SKM-1 (cell line): ENCODE results near the gene PTCRA.
"Not testable (repeated sequence)": the region's sequence is repeated elsewhere in the genome, so short reads cannot be mapped to it uniquely, and the experiment has no call there.

ENCODE experiments used
- DNase-seq: peaks from one replicate; lab custom pipeline; 2025; ENCODE audit not compliant: unreplicated experiment; lab: John Stamatoyannopoulos, UW

The PTCRA gene

DNA sequence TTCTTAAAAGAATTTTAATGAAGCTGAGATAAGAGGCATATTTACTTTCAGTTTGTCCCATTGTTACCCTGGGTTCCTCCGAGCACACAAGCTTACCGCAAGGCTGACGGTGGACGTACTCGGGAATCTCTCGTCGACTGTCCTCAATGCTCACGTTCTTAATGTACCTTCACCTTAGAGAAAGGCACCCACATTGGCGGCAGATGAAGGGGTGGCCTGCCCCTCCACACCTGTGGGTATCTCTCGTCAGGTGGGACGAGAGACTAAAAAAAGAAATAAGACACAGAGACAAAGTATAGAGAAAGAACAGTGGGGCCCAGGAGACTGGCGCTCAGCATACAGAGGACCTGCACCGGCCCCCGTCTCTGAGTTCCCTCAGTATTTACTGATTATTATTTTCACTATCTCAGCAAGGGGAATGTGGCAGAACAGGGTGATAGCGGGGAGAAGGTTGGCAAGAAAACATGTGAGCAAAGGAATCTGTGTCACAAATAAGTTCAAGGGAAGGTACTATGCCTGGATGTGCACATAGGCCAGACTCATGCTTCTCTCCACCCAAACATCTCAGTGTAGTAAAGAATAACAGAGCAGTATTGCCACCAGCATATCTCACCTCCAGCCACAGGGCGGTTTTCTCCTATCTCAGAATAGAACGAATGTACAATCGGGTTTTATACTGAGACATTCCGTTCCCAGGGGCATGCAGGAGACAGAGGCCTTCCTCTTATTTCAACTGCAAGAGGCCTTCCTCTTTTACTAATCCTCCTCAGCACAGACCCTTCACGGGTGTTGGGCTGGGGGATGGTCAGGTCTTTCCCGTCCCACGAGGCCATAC, 13.2 kb upstream of the PTCRA start:
- not testable (repeated sequence) for DNase-seq

GRCh38 chr6:42904467-42904866, 11.4 kb upstream of the PTCRA start:
- DNase-seq = no peak

- DNase-seq = no peak
Measured at GRCh38 chr6:42907336-42907735, 8.5 kb upstream of the PTCRA start.

DNA sequence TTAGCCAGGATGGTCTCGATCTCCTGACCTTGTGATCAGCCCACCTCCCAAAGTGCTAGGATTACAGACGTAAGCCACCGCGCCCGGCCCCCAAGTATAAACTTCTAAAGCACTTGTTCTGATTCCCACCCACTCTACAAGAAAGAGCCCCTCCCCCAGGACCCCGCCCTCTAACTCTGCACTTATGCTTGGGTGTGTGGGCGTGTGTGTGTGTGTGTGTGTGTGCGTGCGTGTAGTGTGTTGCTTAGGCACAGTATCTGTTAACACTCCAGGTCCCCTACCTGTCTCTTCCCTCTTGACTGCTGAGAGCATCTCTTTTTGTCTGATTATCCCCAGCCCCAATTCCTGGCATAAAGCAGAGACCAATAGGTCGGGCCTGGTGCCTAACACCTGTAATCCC, 6.0 kb upstream of the PTCRA start:
- no peak for DNase-seq

- DNase-seq = no peak
Measured at GRCh38 chr6:42911171-42912021, 4.5 kb upstream of the PTCRA start.

GRCh38 chr6:42914546-42914945, 1.3 kb upstream of the PTCRA start:
- no peak for DNase-seq

- DNase-seq = no peak
Measured at GRCh38 chr6:42916288-42916687, 435 bp downstream of the PTCRA start.

GRCh38 chr6:42921801-42922200, 5.9 kb downstream of the PTCRA start:
- DNase-seq = no peak

DNA sequence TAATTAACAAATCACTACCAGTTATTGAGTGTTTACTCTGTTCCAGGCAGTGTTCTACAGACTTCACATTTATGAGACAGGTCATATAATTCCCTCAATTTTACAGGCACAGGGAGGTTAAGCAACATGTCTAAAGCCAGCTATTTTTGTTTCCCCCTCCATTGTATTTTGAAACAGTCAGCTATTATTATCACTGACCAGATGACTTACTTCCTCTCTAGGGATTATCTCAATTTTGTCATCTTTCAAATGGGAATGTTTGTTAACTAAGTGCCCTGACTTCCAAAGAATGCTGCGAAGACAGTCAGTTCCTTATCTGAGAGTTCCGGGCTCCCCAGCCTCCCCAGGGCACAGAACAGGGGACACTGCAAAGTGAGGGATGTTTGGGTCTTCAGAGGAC, 7.8 kb downstream of the PTCRA start:
- DNase-seq = peak; percentile 84

GRCh38 chr6:42925248-42925857, 9.5 kb downstream of the PTCRA start:
- no peak for DNase-seq

DNA sequence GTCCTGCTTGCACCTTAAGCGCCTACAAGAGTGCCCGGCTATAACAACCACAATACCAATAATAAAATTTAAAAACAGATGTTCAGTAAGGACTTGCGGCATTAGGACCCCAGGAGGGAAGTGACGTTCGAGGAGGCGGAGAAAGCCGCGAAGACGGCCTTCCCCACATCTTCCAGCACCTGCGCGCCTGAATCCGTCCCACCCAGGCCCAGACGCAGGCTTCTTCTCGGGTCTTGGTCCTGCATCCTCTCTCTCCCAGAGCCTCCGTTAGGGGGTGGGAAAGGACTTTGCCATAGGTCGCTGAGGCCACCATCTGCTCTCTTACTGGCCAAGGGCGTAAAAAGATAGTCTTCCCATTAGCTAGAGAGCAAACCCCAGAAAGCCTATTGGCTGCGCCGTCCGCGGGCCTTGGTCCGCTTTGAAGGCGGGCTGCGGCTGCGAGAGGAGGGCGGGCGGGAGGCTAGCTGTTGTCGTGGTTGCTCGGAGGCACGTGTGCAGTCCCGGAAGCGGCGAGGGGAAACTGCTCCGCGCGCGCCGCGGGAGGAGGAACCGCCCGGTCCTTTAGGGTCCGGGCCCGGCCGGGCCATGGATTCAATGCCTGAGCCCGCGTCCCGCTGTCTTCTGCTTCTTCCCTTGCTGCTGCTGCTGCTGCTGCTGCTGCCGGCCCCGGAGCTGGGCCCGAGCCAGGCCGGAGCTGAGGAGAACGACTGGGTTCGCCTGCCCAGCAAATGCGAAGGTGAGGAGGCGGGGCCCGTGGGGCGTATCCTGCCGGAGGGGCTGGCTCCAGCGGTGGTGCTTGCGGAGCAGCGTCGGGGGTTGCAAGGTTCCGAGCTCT, 13.3 kb downstream of the PTCRA start, which contains the start of gene CNPY3:
Gene CNPY3 (plus strand): TSS at position 495 of the 835 bp plus-strand sequence. CDS start 91 bp downstream, at position 586.
- DNase-seq = peak; percentile 98

GRCh38 chr6:42929821-42930360, 14.0 kb downstream of the PTCRA start:
- DNase-seq = peak; percentile 87

GRCh38 chr6:42932412-42932811, 16.6 kb downstream of the PTCRA start:
- DNase-seq = no peak

DNA sequence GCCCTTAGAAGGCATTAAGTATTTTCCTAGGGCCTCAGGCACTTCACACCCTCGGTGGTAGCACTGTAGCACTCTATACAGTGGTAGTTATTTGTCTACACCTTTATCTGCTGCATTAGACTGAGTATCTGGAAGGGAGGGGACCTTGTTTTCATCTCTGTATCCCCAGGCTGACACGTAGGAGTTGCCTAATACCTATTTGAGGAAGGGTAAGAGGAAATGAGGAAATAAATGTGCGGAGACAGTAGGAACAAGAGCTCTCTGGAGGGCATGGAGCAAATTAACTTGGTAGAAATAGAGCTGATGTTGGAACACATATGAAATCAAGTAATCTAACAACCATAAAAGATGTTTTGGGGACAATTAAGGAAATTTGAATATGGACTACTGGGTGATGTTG, 17.4 kb downstream of the PTCRA start:
- DNase-seq = peak; percentile 94

- DNase-seq = peak; percentile 34
Measured at GRCh38 chr6:42935322-42935721, 19.5 kb downstream of the PTCRA start.

GRCh38 chr6:42936398-42936797, 20.5 kb downstream of the PTCRA start:
- no peak for DNase-seq

DNA sequence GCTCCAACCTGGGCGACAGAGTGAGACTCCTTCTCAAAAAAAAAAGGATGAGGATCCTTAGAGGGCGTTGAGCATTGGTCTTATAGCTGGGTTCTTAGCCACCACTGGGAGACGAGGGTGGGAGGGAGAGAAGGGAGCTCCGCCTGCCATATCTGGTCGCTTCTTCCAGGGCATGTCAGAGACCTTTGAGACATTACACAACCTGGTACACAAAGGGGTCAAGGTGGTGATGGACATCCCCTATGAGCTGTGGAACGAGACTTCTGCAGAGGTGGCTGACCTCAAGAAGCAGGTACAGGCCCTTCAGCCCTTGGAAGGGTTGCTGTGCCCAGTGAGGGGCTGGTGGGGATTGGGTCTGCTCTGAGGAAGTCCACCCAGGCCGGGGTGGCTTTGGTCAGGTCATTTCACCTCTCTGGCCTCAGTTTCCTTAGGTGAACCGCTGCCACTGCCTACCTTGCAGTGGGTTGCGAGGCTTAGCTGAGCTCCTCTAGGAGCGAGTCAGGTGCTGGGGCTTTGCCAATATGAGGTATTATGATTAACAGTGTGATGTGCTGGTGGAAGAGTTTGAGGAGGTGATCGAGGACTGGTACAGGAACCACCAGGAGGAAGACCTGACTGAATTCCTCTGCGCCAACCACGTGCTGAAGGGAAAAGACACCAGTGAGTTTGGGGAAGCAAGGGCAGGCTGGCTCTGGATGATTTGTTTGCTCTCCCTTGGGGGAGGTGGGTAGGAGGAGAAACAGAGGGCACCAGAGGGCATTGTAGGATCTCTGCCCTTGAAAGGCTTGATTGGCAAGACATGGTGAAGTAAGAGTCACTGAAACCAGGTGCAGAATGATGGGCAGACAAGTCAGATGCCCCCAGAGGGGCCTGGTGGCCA, 21.9 kb downstream of the PTCRA start:
- no peak for DNase-seq

DNA sequence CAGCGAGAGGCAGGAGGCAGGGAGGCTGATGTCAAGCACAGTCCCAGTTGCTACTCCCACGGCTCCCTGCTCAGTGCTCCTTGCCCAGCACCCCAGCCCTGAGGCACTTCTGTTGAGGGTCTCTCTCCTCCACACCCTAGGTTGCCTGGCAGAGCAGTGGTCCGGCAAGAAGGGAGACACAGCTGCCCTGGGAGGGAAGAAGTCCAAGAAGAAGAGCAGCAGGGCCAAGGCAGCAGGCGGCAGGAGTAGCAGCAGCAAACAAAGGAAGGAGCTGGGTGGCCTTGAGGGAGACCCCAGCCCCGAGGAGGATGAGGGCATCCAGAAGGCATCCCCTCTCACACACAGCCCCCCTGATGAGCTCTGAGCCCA, 22.6 kb downstream of the PTCRA start:
- DNase-seq = no peak

DNA sequence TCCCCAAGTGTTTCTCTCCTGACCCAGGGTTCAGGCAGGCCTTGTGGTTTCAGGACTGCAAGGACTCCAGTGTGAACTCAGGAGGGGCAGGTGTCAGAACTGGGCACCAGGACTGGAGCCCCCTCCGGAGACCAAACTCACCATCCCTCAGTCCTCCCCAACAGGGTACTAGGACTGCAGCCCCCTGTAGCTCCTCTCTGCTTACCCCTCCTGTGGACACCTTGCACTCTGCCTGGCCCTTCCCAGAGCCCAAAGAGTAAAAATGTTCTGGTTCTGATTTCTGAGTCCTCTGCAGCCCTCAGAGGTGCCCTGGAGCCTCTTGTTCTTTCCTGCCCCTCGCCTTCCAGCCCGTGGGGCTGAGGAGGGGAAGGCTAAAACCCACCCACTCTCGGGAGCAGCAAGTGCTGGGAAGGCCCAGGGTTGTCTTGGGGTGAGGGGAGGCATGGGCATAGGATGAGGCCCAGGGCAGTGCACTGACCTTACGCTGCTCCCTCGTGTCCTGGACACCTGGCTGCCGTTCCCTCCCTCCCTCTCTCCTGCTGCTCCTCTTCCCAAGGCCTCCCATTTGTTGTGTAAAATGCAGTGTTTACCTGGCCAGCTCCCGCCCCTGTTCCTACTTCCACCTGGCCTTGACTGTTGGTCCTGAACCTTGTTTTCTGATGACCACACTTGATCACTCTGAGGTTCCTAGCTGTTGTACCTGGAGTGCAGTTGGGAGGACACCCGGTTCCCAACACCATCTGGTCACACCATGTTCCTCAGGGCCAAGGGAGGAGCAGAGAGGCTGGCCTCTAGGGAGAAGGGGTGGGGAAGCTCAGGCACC, 23.3 kb downstream of the PTCRA start:
- no peak for DNase-seq
